HG02571 (cell line): ENCODE measurements around the gene SLC4A9.

Source experiments
- ATAC-seq: cut with Tn5 transposase; IDR thresholded peaks from one replicate; pipeline ENCODE4 v1.9.1; 2021; ENCODE audit warnings: mild to moderate bottlenecking, moderate library complexity; ENCODE audit not compliant: unreplicated experiment

SLC4A9 gene, protein sequence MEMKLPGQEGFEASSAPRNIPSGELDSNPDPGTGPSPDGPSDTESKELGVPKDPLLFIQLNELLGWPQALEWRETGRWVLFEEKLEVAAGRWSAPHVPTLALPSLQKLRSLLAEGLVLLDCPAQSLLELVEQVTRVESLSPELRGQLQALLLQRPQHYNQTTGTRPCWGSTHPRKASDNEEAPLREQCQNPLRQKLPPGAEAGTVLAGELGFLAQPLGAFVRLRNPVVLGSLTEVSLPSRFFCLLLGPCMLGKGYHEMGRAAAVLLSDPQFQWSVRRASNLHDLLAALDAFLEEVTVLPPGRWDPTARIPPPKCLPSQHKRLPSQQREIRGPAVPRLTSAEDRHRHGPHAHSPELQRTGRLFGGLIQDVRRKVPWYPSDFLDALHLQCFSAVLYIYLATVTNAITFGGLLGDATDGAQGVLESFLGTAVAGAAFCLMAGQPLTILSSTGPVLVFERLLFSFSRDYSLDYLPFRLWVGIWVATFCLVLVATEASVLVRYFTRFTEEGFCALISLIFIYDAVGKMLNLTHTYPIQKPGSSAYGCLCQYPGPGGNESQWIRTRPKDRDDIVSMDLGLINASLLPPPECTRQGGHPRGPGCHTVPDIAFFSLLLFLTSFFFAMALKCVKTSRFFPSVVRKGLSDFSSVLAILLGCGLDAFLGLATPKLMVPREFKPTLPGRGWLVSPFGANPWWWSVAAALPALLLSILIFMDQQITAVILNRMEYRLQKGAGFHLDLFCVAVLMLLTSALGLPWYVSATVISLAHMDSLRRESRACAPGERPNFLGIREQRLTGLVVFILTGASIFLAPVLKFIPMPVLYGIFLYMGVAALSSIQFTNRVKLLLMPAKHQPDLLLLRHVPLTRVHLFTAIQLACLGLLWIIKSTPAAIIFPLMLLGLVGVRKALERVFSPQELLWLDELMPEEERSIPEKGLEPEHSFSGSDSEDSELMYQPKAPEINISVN

DNA sequence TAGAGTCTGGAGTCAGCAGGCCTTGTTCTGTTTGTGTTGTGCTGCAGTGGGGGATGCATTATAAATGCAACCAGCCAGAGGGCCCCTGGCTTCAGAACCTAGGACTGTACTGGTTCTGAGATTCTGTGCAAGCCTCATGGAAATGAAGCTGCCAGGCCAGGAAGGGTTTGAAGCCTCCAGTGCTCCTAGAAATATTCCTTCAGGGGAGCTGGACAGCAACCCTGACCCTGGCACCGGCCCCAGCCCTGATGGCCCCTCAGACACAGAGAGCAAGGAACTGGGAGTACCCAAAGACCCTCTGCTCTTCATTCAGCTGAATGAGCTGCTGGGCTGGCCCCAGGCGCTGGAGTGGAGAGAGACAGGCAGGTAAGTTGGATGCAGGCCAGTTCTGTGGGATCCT is at the start of gene SLC4A9:
Gene SLC4A9 (plus strand): TSS at position 94 of the 400 bp plus-strand sequence. CDS start 43 bp downstream, at position 137.
- ATAC-seq, result no peak

DNA sequence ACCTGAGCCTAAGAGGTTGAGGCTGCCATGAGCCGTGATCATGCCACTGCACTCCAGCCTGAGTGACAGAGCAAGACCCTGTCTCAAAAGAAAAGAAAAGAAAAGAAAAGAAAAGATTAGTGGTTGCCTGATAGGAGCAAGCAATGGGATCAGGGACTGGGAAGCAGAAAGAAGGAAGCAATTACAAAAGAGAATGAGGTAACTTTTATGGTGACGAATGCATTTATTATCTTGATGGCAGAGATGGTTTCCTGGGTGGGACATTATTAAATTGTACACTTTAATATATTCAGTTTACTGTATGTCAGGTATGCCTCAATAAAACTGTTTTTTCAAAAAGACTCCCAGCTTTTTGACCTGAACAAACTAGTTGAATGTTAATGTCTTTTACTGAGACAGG is 49.6 kb upstream of the SLC4A9 start:
- ATAC-seq, result no peak

DNA sequence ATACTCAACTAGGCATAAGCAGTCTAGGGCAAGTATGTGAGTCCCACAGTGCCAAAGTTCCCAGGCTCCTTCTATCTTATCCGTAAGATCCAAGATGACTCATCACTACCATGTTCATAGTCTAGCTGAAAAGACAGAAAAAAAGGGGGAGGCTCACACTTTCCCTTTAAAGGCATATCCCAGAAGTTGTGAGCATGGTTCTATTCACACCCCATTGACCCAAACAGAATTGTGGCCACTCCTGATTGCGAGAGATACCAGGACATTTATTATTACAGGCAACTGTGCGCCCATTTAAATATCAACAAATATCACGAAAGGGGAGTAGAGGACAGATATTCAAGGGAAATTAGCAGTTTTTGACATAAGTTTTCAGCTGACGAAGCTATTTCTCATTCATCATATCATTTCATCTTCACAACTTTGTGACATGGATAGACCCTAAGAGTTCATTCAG is 49.0 kb upstream of the SLC4A9 start:
- no peak for ATAC-seq

DNA sequence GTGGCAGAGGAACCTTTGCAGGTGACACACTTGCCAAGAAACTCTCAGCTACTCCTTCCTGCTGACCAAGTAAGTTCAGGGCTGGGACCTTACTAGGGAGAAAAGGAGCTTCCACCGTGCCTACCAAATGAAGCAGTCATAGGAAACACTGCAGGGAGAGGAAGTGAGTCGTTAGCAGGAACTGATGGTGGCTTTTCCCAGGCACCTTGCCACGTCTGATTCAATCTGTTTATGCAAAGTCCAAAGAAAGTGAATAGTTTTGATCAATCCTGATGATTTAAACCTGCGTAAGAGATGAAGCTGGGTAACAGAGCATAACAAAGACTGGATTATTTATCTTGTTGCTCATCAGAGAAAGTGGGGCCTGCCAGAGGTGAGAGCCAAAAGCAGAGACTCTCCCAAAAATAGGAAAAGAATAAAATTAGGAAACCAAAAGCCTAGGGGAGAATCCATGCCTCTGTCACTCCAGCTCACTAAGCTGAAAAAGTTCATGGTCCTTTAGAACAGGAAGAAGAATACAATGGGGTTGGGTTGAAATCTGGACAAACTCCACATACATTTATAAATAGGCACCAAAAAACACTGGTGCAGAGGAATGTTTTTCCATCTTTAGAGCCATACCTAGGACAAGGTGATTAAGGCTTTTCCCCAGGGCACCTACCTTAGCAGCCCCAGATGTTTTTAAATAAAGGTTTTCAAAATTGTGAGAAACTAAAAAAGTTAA is 47.8 kb upstream of the SLC4A9 start:
- ATAC-seq, result no peak

DNA sequence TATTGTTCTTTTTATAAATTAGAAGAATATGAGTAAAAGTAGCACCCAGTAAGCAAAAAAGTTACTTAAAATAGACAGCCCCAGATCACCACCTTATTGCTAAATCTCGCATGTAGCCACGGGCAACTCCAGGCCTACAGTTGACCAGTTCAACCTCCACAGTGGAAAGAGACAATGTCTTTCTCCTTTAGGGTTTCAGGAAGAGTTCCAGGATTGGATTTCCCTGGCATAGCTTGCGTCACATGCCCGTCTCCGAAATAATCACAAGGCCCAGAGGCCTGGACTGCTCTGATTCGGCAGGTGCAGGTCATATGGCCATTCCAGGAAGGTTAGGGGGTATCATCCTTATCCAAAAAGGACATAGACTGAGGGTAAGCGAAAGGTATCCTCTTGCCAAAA is 47.2 kb upstream of the SLC4A9 start:
- ATAC-seq, result no peak

DNA sequence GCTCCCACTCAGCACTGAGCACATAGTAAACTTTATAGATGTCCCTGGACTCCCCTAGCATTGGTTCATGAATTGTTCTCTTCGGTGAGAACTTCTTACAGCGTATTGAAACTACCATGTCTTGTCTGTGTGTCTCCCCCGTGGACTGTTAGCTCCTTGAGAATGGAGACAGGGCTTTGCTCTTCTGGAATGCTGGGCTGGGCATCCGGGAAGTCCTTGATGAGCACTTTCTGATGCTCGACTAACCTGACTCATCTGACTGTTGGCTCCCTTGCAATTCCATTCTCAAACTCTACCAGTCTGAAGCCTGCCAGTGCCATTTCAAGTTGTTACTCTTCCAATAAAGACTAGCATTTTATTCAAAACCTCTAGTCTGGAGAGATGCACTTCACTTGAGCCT is 42.1 kb upstream of the SLC4A9 start:
- ATAC-seq, result no peak

DNA sequence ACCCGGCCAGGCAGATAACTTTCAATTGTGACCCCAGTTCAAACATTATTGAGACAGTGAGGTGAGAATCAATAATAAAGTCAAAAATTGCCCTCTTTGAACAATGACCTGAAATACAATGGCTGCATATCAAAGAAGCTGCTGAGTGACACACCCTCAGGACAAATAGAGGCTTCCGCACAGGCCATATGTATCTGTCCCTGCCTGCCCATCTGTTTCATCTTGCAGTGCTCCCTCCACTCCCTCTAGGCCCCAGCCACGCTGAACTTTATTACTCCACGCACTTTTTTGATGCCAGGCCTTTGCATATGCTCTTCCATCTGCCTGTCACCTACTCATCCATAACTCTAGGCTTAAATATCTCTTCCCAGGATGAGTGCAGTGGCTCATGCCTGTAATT is 41.2 kb upstream of the SLC4A9 start:
- ATAC-seq, result no peak

DNA sequence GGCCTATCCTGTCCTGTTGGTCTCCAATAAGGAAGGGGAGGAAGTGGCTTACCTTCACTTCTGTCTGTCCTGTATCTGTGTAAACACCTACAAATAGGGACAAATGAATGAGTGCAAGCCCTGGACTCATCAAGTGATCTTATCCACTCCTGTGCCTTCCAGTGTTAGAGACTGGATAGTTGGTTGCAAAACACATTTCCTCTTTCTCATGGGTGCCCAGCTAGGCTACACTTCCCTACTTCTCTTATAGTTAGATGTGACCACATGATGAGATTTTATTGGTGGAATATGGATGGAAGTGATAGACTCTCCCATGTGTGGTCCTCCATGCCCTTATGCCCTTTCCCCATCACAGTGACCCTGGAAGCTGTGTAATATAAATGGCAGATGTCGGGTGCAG is 40.2 kb upstream of the SLC4A9 start:
- ATAC-seq, result no peak

DNA sequence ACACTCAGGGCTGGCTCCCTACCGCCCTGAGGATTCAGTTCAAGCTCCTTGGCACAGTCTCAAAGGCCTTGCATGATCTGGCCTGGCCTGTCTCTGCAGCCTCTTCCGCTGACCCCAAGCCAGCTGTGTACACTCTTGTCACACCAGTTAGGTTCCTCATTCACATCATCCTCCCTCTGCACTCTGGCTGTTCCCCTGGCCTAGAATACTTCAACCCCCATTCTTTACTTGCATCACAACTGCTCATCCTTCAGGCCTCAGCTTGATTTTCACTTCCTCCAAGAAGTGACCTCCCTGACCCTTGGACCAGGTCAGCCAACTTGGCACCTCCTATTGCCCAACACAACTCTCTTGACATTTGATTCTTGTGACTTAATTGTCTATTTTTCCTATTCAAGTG is 38.2 kb upstream of the SLC4A9 start:
- no peak for ATAC-seq

DNA sequence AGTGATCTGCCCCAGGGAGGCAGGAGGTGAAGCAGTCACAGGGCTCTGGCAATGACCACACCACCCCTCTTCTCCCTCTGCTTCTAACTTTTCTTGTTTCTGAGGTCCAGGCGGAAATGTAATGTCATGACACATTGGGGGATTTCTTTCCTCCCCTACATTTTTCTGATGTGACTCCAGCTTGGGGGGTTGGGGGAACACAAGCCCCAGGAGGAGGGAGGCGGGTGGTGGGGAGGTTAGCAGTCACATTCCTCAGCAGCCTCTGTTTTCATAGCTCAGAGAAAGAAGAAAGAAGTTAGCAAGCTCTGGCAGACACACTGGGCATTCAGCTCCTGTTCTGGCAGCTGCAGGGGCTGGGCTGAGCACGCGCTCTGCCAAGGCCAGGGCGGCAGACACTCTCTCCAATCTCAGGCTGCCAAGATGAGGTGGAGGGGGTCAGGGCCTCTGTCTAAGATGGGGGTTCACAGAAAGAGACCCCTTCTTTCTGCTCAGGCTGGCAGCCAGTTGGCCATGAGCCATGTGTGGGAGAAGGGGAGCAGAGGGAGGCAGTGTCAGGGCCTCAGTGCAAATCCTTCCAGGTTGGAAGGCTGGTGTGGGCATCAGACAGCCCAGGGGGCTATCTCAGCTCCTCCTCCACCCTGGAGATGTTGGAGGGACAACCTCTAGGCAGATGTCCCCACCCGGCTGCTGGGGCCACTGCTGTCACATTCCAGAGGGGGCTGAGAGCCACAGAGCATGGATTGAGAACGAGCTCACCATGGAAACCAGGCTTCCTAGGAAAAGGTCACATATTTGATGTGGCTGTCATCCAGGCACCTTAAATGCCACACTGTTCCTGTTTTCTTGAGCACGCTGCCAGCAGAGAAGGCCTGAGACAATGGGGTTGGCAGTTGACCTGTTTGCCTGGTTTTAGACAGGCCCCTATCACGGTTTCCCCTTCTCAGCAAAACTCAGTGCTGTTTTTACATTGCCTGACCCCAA is 37.0 kb upstream of the SLC4A9 start:
- ATAC-seq, result no peak

DNA sequence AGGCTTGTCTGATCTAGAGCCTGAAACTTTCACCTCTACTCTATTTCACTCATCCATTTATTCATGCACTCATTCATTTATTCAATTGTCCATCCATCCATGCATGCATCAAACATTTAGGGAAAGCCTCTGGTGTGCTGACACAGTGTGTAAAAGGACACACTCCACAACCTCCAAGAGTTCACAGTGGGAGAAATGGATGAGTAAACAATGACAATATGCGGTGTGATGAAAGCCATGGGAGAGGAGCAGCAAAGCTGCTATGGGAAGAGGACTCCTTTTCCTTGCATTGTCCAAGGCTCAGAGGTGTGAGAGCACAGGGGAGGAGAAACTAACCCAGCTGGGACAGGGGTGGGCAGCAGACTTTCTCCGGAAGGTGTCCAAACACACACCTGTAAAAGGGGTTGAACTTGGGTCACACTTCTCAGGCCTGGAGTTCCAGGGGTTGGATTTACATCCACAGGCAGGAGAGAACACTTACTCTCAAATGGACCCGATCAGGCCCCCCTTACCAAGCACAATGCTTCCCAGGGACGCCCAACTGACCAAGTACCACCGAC is 35.9 kb upstream of the SLC4A9 start:
- ATAC-seq, result no peak

DNA sequence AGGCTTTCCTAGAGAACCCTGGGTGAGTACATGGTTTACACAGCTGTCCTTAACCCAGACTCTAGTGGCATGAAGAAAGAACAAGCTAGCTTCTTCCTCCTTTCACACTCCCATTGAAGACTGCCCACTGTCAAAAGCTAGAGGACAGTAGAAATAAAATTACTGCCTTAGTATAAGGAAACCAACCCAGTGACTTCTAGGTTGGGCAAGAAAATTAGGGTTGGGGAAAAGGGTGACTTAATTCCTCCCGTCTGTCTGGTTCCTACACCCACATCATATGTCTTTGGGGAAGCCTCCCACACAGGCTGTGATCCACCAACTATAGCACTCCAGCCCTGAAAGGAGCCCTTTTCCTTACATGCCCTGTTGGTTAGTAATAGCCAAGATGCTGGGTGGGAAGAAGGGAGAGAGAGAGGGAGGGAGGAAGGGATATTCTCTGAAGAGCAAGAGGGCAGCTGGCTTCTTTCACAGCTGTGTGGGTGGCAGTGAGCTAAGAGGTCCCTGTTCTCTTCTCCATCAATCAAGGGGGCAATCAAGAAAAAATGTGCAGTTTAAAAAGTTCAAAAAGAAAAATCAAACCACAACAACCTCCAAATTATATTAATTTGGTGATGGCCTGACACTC is 35.3 kb upstream of the SLC4A9 start:
- no peak for ATAC-seq

DNA sequence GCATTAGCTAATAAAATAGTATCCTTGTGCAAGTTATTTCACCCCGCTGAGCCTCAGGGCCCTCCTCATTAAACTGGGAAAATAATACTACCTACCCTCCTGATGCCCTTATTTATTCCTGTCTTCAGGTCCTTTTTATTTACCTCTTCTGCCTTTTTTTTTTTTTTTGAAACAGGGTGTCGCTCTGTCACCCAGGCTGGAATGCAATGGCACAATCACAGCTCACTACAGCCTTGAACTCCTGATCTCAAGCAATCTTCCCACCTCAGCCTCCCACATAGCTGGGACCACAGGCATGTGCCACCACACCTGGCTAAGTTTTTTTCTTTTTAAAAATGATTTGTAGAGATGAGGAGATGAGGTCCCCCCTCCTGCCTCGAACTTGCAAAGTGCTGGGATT is 34.5 kb upstream of the SLC4A9 start:
- ATAC-seq, result no peak

DNA sequence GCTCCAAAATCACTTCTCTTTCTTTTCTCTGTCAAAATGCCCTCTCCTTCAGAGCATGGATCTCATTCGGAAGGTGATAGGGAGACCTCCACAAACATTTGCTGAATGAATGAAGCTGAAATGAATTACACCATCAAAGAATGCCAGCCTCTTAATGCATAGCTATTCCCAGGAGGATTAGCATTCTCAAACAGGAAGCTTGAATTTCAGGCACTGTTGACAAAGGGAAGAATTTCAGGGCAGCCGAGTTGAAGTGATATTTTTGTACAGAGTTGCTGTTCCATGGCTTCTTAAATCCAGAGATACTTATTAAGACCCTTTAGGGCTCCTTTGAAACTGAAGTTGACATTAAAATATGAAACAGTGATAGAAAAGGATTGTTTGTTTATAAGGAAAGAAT is 32.4 kb upstream of the SLC4A9 start:
- ATAC-seq, result no peak

DNA sequence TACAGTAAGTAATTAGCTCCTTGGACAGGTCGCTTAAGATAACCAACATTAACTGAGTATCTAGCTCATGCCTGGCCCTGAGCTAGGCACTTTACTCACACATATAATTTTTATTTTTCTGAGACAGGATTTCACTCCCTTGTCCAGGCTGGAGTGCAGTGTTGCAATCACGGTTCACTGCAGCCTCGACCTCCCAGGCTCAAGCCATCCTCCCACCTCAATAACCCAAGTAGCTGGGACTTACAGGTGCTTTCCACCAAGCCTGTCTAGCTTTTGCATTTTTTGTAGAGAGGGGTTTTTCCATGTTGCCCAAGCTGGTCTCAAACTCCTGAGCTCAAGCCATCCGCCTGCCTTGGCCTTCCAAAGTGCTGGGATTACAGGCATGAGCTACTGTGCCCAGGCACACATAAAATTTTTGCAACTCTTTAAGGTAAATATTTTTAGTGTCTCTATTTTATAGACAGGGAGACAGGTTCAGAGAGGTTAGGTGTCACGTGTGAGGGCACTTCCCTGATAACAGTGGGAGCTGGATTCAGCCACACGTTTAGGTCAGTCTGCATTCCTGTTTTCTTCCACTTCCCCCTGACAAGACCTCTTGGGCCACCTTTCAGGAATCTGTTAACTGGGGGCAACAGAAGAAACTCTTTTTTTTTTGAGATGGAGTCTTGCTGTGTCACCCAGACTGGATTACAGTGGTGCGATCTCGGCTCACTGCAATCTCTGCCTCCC is 31.8 kb upstream of the SLC4A9 start:
- ATAC-seq, result no peak

DNA sequence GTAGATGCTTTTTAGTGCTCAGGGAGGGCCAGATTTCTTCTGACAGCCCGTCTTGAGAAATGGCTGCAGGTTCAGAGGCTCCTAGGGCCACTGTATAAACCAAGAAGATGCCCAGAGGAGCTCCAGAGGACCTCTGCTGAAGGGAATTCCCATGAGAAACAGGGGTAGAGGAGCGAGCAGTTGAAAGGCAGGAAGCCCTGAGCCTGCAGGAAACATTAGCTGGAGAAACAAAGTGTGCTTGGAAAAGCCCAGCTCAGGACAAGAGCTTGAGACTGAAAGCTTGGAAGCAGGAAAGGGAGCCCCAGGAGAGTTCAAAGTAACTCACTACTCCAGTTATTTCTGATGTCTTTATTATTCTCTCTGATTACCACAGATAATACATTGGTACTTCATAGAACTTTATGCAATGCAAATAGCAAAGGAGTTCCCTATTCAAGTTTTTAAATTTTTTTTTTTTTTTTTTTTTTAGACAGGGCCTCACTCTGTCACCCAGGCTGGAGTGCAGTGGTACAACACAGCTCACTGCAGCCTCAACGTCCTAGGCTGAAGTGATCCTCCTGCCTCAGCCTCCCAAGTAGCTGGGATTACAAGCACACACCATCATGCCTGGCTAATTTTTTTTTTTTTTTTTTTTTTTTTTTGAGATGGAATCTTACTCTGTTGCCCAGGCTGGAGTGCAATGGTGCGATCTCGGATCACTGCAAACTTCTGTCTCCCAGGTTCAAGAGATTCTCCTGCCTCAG is 30.1 kb upstream of the SLC4A9 start:
- ATAC-seq, result no peak

DNA sequence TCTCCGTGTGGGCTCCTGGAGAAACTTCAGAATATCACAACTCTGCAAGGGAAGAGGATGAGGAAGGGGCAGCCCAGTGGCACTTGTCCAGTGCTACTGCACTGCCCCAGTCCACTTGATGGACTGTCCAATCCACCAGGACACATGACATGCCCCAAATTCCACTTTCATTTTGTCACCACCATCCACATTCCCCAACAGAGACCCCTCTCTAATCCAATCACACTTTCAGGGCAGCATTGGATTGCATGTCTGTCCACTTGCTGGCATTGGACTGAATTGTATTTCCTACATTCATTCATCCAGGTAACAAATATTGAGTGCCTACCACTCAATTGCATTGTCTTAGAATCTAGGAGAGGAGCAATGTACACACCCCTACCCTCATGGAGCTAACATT is 28.4 kb upstream of the SLC4A9 start:
- no peak for ATAC-seq

DNA sequence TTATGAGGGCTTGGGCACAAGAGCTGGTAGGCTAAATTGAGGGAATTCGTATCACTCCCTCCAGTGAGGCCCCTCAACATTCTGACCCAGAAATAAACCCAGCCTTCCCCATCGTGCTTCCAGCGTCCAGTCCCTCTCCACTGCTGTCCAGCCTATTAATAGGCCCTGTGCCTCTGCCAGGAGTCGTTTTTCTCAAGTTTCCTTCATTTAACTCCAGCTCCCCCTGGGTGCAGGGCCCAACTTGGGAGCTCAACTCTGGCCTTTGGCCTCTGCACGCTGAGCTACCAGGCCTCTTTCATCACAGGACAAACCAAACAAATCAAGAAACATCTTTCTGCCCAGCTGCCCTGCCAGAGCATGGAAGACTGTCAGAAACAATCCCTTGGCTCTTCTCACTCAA is 23.6 kb upstream of the SLC4A9 start:
- ATAC-seq, result no peak
